GM23248 (cell line): ENCODE results near the gene ADRM1. TPM values are rescaled to one million over a fixed set of nuclear protein-coding genes. Genes with fewer than 3 reads are reported as not detected.

Experiments used
- DNase-seq: peaks from one replicate; pipeline ENCODE4 v3.0.0-alpha.2; 2015
- H2AFZ ChIP-seq: fragments of 200-600 bp; sonication (generic); 2 replicates; pipeline ENCODE4 v1.6.1; 2016; ENCODE audit warnings: antibody characterized with exemption
- H3F3A ChIP-seq: fragments of 200-600 bp; sonication (generic); 2 replicates; pipeline ENCODE4 v1.6.1; 2016; ENCODE audit warnings: mild to moderate bottlenecking, antibody characterized with exemption, mixed run types; ENCODE audit not compliant: insufficient read depth
- H3K27ac ChIP-seq: fragments of 200-600 bp; sonication (generic); 2 replicates; pipeline ENCODE4 v1.5.1; 2016; ENCODE audit warnings: mild to moderate bottlenecking
- H3K27me3 ChIP-seq: fragments of 200-600 bp; sonication (generic); replicated peaks from 2 replicates; pipeline ENCODE4 v1.6.1; 2016; ENCODE audit warnings: mild to moderate bottlenecking; ENCODE audit not compliant: insufficient read depth
- H3K36me3 ChIP-seq: fragments of 200-600 bp; sonication (generic); 2 replicates; pipeline ENCODE4 v1.6.1; 2016; ENCODE audit warnings: low read depth, mild to moderate bottlenecking
- H3K4me1 ChIP-seq: fragments of 200-600 bp; sonication (generic); 2 replicates; pipeline ENCODE4 v1.6.1; 2016; ENCODE audit warnings: mild to moderate bottlenecking; ENCODE audit not compliant: insufficient read depth
- H3K4me2 ChIP-seq: fragments of 200-600 bp; sonication (generic); one replicate; pipeline ENCODE4 v1.6.1; 2016; ENCODE audit warnings: mild to moderate bottlenecking; ENCODE audit not compliant: unreplicated experiment
- H3K4me3 ChIP-seq: fragments of 200-600 bp; sonication (generic); 2 replicates; pipeline ENCODE4 v1.5.1; 2016; ENCODE audit warnings: mild to moderate bottlenecking
- H3K79me2 ChIP-seq: fragments of 200-600 bp; sonication (generic); 2 replicates; pipeline ENCODE4 v1.6.1; 2016; ENCODE audit warnings: mild to moderate bottlenecking; ENCODE audit not compliant: insufficient read depth
- H3K9ac ChIP-seq: fragments of 200-600 bp; sonication (generic); 2 replicates; pipeline ENCODE4 v1.6.1; 2016; ENCODE audit warnings: mild to moderate bottlenecking
- H3K9me2 ChIP-seq: fragments of 200-600 bp; sonication (generic); 2 replicates; pipeline ENCODE4 v1.6.1; 2016; ENCODE audit warnings: mixed run types, mild to moderate bottlenecking, moderate library complexity; ENCODE audit not compliant: insufficient read depth
- H3K9me3 ChIP-seq: fragments of 200-600 bp; sonication (generic); one replicate; pipeline ENCODE4 v1.6.1; 2017; ENCODE audit warnings: low read depth
- H4K20me1 ChIP-seq: fragments of 200-600 bp; sonication (generic); 2 replicates; pipeline ENCODE4 v1.6.0; 2016; ENCODE audit not compliant: insufficient read depth
- EZH2 ChIP-seq: fragments of 200-600 bp; sonication (generic); IDR thresholded peaks from 2 replicates; pipeline ENCODE4 v1.6.1; 2018; ENCODE audit warnings: antibody characterized with exemption, mild to moderate bottlenecking; ENCODE audit not compliant: insufficient read depth, poor library complexity, severe bottlenecking
- EZH2phosphoT487 ChIP-seq: fragments of 200-600 bp; sonication (generic); IDR thresholded peaks from 2 replicates; pipeline ENCODE4 v1.6.1; 2018; ENCODE audit warnings: antibody characterized with exemption, moderate library complexity, mild to moderate bottlenecking, low read depth; ENCODE audit not compliant: insufficient read depth
- WGBS, 2 experiments: methylation state at CpG; one replicate each; pipeline ENCODE4 v1.1.6; 2015 to 2017; ENCODE audit warnings: low lambda C conversion rate in 2 of 2, low coverage in 1 of 2; ENCODE audit errors: missing lambda C conversion rate in 2 of 2; 5-methylcytosine and 5-hydroxymethylcytosine counted together
- in situ Hi-C: fragments of 300-500 bp; cut with MboI; formaldehyde crosslinking; loops from 2 replicates; pipeline ENCODE4 v1.15.0; 2020
- polyA plus RNA-seq: library from polyadenylated mRNA; unstranded; fragments of >200 nt; fragmentation: Nextera tagmentation; extraction: Ambion mirVana; gene quantifications from 2 replicates; pipeline ENCODE4 v1.2.1, GENCODE V29; 2016
- total RNA-seq: library from RNA; depleted of rRNA; stranded (reverse); fragments of >200 nt; shearing (Covaris generic); gene quantifications from 2 replicates; pipeline ENCODE4 v1.2.3, GENCODE V29; 2014; rRNA removed

Gene ADRM1, protein sequence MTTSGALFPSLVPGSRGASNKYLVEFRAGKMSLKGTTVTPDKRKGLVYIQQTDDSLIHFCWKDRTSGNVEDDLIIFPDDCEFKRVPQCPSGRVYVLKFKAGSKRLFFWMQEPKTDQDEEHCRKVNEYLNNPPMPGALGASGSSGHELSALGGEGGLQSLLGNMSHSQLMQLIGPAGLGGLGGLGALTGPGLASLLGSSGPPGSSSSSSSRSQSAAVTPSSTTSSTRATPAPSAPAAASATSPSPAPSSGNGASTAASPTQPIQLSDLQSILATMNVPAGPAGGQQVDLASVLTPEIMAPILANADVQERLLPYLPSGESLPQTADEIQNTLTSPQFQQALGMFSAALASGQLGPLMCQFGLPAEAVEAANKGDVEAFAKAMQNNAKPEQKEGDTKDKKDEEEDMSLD
- total RNA-seq: 117 and 138 TPM in 2 replicates
- 162 and 175 TPM in 2 replicates for polyA plus RNA-seq

GRCh38 chr20:62302341-62303061 lies at the start of gene ADRM1:
Gene ADRM1, plus strand, starts transcription at chr20:62302997. Its CDS starts 572 bp downstream, at chr20:62303569.
- H3K36me3 ChIP-seq: no peaks in the 10 kb centered on the region; the same call in 1 of the 2 replicates

GRCh38 chr20:62253398-62253797 lies 49.4 kb upstream of the ADRM1 start:
- H3K27me3 ChIP-seq: no peaks in the 10 kb centered on the region
- peaks cover 6% of the 10 kb centered on the region for H3K4me1 ChIP-seq
- H2AFZ ChIP-seq: no peak overlapping the region
- H3K27ac ChIP-seq: no peak overlapping the region
- no peak overlapping the region for H3K4me2 ChIP-seq
- H3K9ac ChIP-seq: no peak overlapping the region
- no peak overlapping the region for H3K4me3 ChIP-seq
- H3K9me2 ChIP-seq: no peaks in the 10 kb centered on the region
- H3K79me2 ChIP-seq: peaks cover 96% of the 10 kb centered on the region
- DNase-seq: no peak
- no peaks in the 10 kb centered on the region for H3K36me3 ChIP-seq
- H3F3A ChIP-seq: peaks cover 9% of the 10 kb centered on the region
- H4K20me1 ChIP-seq: peaks cover 7% of the 10 kb centered on the region; the same call in 1 of the 2 replicates
- in situ Hi-C loops: no loop called here
- no peak for TF ChIP-seq EZH2
- no peak for TF ChIP-seq EZH2phosphoT487
- 87 to 90% methylated on average over 4 to 6 of the region's 6 CpGs for WGBS, 2 experiments
- no peaks in the 10 kb centered on the region for H3K9me3 ChIP-seq

More at GRCh38 chr20:62302341-62303061, at the start of gene ADRM1:
- Histone ChIP-seq H3K27ac (peak within 1 kb of the TSS; percentile 89), H2AFZ (peak within 1 kb of the TSS; percentile 71), H3K9me2 (no peaks in the 10 kb centered on the region), H4K20me1 (peaks cover 6% of the 10 kb centered on the region; the same call in 1 of the 2 replicates), H3K27me3 (no peaks in the 10 kb centered on the region), H3K9me3 (no peaks in the 10 kb centered on the region), H3K9ac (peak within 1 kb of the TSS; percentile 87), H3F3A (no peaks in the 10 kb centered on the region), H3K4me1 (peaks cover 14% of the 10 kb centered on the region), H3K4me3 (peak within 1 kb of the TSS; percentile 83), H3K79me2 (peaks cover 45% of the 10 kb centered on the region), H3K4me2 (peak within 1 kb of the TSS; percentile 95)
- DNase-seq: peak; percentile 98
- 1 to 2% methylated on average over 49 to 80 of the region's 81 CpGs for WGBS, 2 experiments
- in situ Hi-C loops: no loop called here
- TF ChIP-seq EZH2 (no peak), EZH2phosphoT487 (no peak)

DNA sequence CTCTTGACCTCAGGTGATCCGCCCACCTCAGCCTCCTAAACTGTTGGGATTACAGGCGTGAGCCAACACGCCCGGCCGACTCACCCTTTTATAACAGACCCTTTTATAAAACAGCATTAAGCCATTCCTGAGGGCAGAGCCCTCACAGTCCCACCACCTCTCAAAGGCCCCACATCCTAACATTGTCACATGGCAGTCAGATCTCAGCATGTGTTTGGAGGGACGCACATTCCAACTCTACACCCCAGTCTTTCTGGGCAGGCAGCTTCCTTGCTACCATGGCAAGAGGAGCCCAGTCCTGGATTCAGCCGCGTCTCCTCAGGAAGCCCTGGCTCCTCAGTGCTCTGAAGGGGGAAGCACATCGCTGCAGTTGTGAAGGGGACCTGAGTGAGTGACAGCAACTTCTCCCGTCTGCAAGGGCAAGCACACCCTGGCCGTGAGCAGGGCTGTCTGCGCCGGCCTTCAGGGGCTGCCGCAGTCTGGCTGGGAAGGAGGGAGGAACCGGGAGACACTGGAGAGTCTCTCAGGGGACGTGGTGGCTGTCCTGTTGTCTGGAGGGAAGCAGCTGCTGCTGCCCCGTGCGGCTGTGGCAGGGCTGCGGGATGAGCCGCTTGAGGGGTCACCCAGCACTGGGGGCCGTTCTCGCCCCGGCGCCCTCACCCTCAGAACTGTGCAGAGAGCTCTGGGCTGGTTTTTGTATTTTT lies 48.6 kb upstream of the ADRM1 start:
- peaks cover 9% of the 10 kb centered on the region for H3F3A ChIP-seq
- H3K79me2 ChIP-seq: peaks cover 91% of the 10 kb centered on the region
- no peaks in the 10 kb centered on the region for H3K36me3 ChIP-seq
- H2AFZ ChIP-seq: no peak overlapping the region
- DNase-seq: no peak
- no peaks in the 10 kb centered on the region for H3K9me3 ChIP-seq
- TF ChIP-seq EZH2 (no peak), EZH2phosphoT487 (no peak)
- in situ Hi-C loops: no loop called here
- peaks cover 12% of the 10 kb centered on the region for H3K4me1 ChIP-seq
- H3K4me2 ChIP-seq: no peak overlapping the region
- no peaks in the 10 kb centered on the region for H3K9me2 ChIP-seq
- H3K9ac ChIP-seq: no peak overlapping the region
- 81 to 82% methylated on average over 24 of the region's 24 CpGs for WGBS, 2 experiments
- no peak overlapping the region for H3K4me3 ChIP-seq
- H3K27me3 ChIP-seq: no peaks in the 10 kb centered on the region
- H3K27ac ChIP-seq: no peak overlapping the region
- H4K20me1 ChIP-seq: peaks cover 10% of the 10 kb centered on the region; the same call in 1 of the 2 replicates

- H3K4me3 ChIP-seq: no peak overlapping the region
- H4K20me1 ChIP-seq: peaks cover 13% of the 10 kb centered on the region; the same call in 1 of the 2 replicates
- no peaks in the 10 kb centered on the region for H3K27me3 ChIP-seq
- H3K9me2 ChIP-seq: no peaks in the 10 kb centered on the region
- in situ Hi-C loops: no loop called here
- DNase-seq: no peak
- H3K27ac ChIP-seq: no peak overlapping the region
- 85 to 86% methylated on average over 10 of the region's 10 CpGs for WGBS, 2 experiments
- H3K9me3 ChIP-seq: no peaks in the 10 kb centered on the region
- no peak for TF ChIP-seq EZH2phosphoT487
- TF ChIP-seq EZH2: no peak
- no peak overlapping the region for H2AFZ ChIP-seq
- H3K9ac ChIP-seq: no peak overlapping the region
- peaks cover 88% of the 10 kb centered on the region for H3K79me2 ChIP-seq
- H3K4me1 ChIP-seq: peaks cover 12% of the 10 kb centered on the region
- no peak overlapping the region for H3K4me2 ChIP-seq
- H3K36me3 ChIP-seq: no peaks in the 10 kb centered on the region
- peaks cover 12% of the 10 kb centered on the region for H3F3A ChIP-seq
Observed at GRCh38 chr20:62255976-62256375, 46.8 kb upstream of the ADRM1 start.
